ENCODE data around the gene PLAGL1.

GRCh38 chr6:143957679-143958274, 50.3 kb downstream of the PLAGL1 start:
- TF ChIP-seq CTCF (IDR thresholded peaks at IDR 0.05; ENCODE audit: insufficient read depth, low read depth, low read length): no peak
- no peak for TF ChIP-seq EZH2 (IDR thresholded peaks at IDR 0.05; ENCODE audit: insufficient read depth, low read length)

Measured in astrocyte (in vitro differentiated cells and primary cell).